ENCODE measurements around the gene NUBP1.

The NUBP1 gene

DNA sequence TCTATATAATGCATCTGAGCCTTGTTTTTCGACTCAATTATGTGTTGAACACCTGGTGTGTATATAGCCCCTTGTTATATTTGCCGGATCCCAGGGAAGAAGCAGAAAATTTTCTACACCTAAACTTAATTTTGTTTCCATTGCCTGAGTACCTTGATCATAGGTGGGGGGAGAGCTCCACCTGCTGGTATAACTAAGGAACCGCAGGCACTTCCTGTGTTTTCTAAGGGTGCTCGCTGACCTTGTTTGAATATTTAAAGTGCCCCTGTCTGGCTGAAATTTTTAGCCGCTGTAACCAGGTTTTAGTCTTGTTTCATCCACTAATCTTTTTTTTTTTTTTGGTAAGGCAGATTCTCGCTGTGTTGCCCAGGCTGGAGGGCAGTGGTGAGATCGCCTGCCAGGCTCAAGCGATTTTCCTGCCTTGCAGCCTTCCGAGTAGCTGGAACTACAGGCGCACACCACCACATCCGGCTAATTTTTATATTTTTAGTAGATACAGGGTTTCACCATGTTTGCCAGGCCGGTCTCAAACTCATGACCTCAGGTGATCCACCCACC lies 6.5 kb upstream of the NUBP1 start:
- no peaks in the 10 kb centered on the region for H3K9me2 ChIP-seq (replicated peaks; ENCODE audit: low read depth, low read length)
- H3K79me2 ChIP-seq (ENCODE audit: insufficient read depth, low read length) = no peaks in the 10 kb centered on the region
- H3K9ac ChIP-seq (ENCODE audit: low read depth, low read length, poor library complexity, severe bottlenecking) = no peak overlapping the region
- no peaks in the 10 kb centered on the region for H3K27me3 ChIP-seq (ENCODE audit: insufficient read depth, low read length, poor library complexity, severe bottlenecking)
- no peak for TF ChIP-seq EZH2phosphoT487 (IDR thresholded peaks at IDR 0.05; ENCODE audit: borderline replicate concordance)
- TF ChIP-seq, protein P1, sequence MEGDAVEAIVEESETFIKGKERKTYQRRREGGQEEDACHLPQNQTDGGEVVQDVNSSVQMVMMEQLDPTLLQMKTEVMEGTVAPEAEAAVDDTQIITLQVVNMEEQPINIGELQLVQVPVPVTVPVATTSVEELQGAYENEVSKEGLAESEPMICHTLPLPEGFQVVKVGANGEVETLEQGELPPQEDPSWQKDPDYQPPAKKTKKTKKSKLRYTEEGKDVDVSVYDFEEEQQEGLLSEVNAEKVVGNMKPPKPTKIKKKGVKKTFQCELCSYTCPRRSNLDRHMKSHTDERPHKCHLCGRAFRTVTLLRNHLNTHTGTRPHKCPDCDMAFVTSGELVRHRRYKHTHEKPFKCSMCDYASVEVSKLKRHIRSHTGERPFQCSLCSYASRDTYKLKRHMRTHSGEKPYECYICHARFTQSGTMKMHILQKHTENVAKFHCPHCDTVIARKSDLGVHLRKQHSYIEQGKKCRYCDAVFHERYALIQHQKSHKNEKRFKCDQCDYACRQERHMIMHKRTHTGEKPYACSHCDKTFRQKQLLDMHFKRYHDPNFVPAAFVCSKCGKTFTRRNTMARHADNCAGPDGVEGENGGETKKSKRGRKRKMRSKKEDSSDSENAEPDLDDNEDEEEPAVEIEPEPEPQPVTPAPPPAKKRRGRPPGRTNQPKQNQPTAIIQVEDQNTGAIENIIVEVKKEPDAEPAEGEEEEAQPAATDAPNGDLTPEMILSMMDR (conservative IDR thresholded peaks at IDR 0.05; ENCODE audit: low read length) = peak; percentile 72
- no peaks in the 10 kb centered on the region for H3K36me3 ChIP-seq (ENCODE audit: insufficient read depth, low read length)
- 0 out of 2 replicates have a peak overlapping the region, but pooled peaks have one; percentile 60 for H2AFZ ChIP-seq (ENCODE audit: low read length)
- H3K9me3 ChIP-seq (ENCODE audit: insufficient read depth, low read depth, low read length) = no peaks in the 10 kb centered on the region
- peaks cover 4% of the 10 kb centered on the region for H3K4me1 ChIP-seq (ENCODE audit: insufficient read depth, low read length, poor library complexity, severe bottlenecking)
- H3F3A ChIP-seq (ENCODE audit: low read depth) = no peaks in the 10 kb centered on the region
- H3K4me2 ChIP-seq (ENCODE audit: low read depth, low read length, poor library complexity, severe bottlenecking) = no peak overlapping the region
- no peaks in the 10 kb centered on the region for H4K20me1 ChIP-seq (ENCODE audit: insufficient read depth, low read length, poor library complexity, severe bottlenecking)
- H3K4me3 ChIP-seq (ENCODE audit: low read length, poor library complexity, severe bottlenecking) = no peak overlapping the region

DNA sequence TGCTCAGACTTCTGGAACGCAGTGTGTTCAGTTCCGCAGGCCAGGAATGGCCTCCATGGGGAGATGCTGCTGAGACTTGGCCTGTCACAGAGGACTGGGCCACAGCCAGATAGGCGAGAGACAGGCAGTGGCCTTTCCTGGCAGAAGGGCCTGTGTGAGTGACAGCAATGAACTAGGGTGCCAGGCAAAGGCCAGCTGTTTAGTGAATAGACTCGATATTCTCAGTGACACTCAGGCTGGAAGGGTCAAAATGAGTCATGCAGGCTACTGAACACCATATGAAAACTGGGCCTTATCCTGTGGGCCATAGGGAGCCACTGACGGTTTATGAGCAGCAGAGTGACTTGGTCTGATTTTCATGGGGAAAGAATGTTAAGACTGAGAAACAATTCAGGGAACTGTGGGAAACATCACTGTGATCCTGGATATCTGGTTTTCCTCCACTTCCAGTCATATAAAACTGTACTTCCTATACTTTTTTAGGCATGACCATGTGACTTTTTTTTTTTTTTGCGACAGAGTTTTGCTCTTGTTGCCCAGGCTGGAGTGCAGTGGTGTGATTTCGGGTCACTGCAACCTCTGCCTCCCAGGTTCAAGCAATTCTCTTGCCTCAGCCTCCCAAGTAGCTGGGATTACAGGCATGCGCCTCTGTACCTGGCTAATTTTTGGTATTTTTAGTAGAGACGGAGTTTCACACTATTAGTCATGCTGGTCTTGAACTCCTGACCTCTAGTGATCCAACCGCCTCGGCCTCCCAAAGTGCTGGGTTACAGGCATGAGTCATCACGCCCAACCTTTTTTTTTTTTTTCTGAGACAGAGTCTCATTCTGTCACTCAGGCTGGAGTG lies 5.2 kb upstream of the NUBP1 start:
- H3K9me3 ChIP-seq (ENCODE audit: insufficient read depth, low read depth, low read length) = no peaks in the 10 kb centered on the region
- H3K9ac ChIP-seq (ENCODE audit: low read depth, low read length, poor library complexity, severe bottlenecking) = no peak overlapping the region

GRCh38 chr16:10740000-10740844 lies 3.4 kb upstream of the NUBP1 start:
- Histone ChIP-seq H3K4me2 (ENCODE audit: low read depth, low read length, poor library complexity, severe bottlenecking) (no peak overlapping the region), H3K36me3 (ENCODE audit: insufficient read depth, low read length) (no peaks in the 10 kb centered on the region), H3K9ac (ENCODE audit: low read depth, low read length, poor library complexity, severe bottlenecking) (no peak overlapping the region), H3K9me3 (ENCODE audit: insufficient read depth, low read depth, low read length) (no peaks in the 10 kb centered on the region), H2AFZ (ENCODE audit: low read length) (no peak overlapping the region), H3K79me2 (ENCODE audit: insufficient read depth, low read length) (no peaks in the 10 kb centered on the region), H3F3A (ENCODE audit: low read depth) (no peaks in the 10 kb centered on the region), H3K27me3 (ENCODE audit: insufficient read depth, low read length, poor library complexity, severe bottlenecking) (no peaks in the 10 kb centered on the region), H3K9me2 (replicated peaks; ENCODE audit: low read depth, low read length) (no peaks in the 10 kb centered on the region), H3K4me1 (ENCODE audit: insufficient read depth, low read length, poor library complexity, severe bottlenecking) (peaks cover 9% of the 10 kb centered on the region), H4K20me1 (ENCODE audit: insufficient read depth, low read length, poor library complexity, severe bottlenecking) (no peaks in the 10 kb centered on the region), H3K4me3 (ENCODE audit: low read length, poor library complexity, severe bottlenecking) (no peak overlapping the region)
- no peak for TF ChIP-seq EZH2phosphoT487 (IDR thresholded peaks at IDR 0.05; ENCODE audit: borderline replicate concordance)
- TF ChIP-seq, protein P1 (conservative IDR thresholded peaks at IDR 0.05; ENCODE audit: low read length) = no peak

More for the DNA sequence above, 5.2 kb upstream of the NUBP1 start:
- Histone ChIP-seq H3K79me2 (ENCODE audit: insufficient read depth, low read length) (no peaks in the 10 kb centered on the region), H3K4me3 (ENCODE audit: low read length, poor library complexity, severe bottlenecking) (no peak overlapping the region), H3K4me1 (ENCODE audit: insufficient read depth, low read length, poor library complexity, severe bottlenecking) (peaks cover 4% of the 10 kb centered on the region), H3K4me2 (ENCODE audit: low read depth, low read length, poor library complexity, severe bottlenecking) (no peak overlapping the region), H3K9me2 (replicated peaks; ENCODE audit: low read depth, low read length) (no peaks in the 10 kb centered on the region), H3F3A (ENCODE audit: low read depth) (no peaks in the 10 kb centered on the region), H3K27me3 (ENCODE audit: insufficient read depth, low read length, poor library complexity, severe bottlenecking) (no peaks in the 10 kb centered on the region), H3K36me3 (ENCODE audit: insufficient read depth, low read length) (no peaks in the 10 kb centered on the region), H4K20me1 (ENCODE audit: insufficient read depth, low read length, poor library complexity, severe bottlenecking) (no peaks in the 10 kb centered on the region), H2AFZ (ENCODE audit: low read length) (no peak overlapping the region)
- TF ChIP-seq, protein P1 (conservative IDR thresholded peaks at IDR 0.05; ENCODE audit: low read length) = no peak
- TF ChIP-seq EZH2phosphoT487 (IDR thresholded peaks at IDR 0.05; ENCODE audit: borderline replicate concordance) = no peak

Data from Loucy (cell line).